HepG2 (cell line): ENCODE measurements around the gene SLC16A3. TPM values are rescaled to one million over a fixed set of nuclear protein-coding genes. Genes with fewer than 3 reads are reported as not detected.

ENCODE experiments used
- AHR ChIP-seq: IDR thresholded peaks from 2 replicates; pipeline ENCODE4 v1.6.1; 2018; ENCODE audit warnings: missing genetic modification reagents, missing compliant biosample characterization
- ARNTL ChIP-seq: sonication (generic); formaldehyde crosslinking; IDR thresholded peaks from 2 replicates; pipeline ENCODE4 v1.4.0; 2020; ENCODE audit warnings: mild to moderate bottlenecking, missing genetic modification reagents
- ATAD3A ChIP-seq: sonication (generic); formaldehyde crosslinking; IDR thresholded peaks from 2 replicates; pipeline ENCODE4 v1.4.0; 2020; ENCODE audit warnings: missing genetic modification reagents
- CENPBD1 ChIP-seq: sonication (generic); formaldehyde crosslinking; IDR thresholded peaks from 2 replicates; pipeline ENCODE4 v1.8.0; 2022; ENCODE audit warnings: missing genetic modification reagents, low read depth, mild to moderate bottlenecking, borderline replicate concordance
- FOXP1 ChIP-seq, 2 experiments: fragments of 450-650 bp in 1 of 2; IDR thresholded peaks; 2 replicates each; pipeline ENCODE4 v1.6.1; 2017 to 2018; ENCODE audit warnings: antibody characterized with exemption in 1 of 2
- GABPB1 ChIP-seq: IDR thresholded peaks from 2 replicates; pipeline ENCODE4 v1.6.1; 2016; ENCODE audit warnings: mild to moderate bottlenecking, missing genetic modification reagents, moderate library complexity, missing compliant biosample characterization
- GATAD1 ChIP-seq: IDR thresholded peaks from 2 replicates; pipeline ENCODE4 v1.6.1; 2016; ENCODE audit warnings: missing genetic modification reagents, missing compliant biosample characterization
- GPBP1L1 ChIP-seq: sonication (generic); formaldehyde crosslinking; IDR thresholded peaks from 2 replicates; pipeline ENCODE4 v1.5.0; 2020; ENCODE audit warnings: mild to moderate bottlenecking, missing genetic modification reagents
- ISL2 ChIP-seq: sonication (generic); formaldehyde crosslinking; IDR thresholded peaks from 2 replicates; pipeline ENCODE4 v1.5.0; 2020; ENCODE audit warnings: missing genetic modification reagents
- JDP2 ChIP-seq: sonication (generic); formaldehyde crosslinking; IDR thresholded peaks from 2 replicates; pipeline ENCODE4 v1.8.1; 2022; ENCODE audit warnings: missing genetic modification reagents, borderline replicate concordance
- MEF2D ChIP-seq: sonication (generic); formaldehyde crosslinking; IDR thresholded peaks from 2 replicates; pipeline ENCODE4 v1.5.1; 2020; ENCODE audit warnings: mild to moderate bottlenecking, missing genetic modification reagents
- MIER2 ChIP-seq: IDR thresholded peaks from 2 replicates; pipeline ENCODE4 v1.6.1; 2016; ENCODE audit warnings: missing biosample characterization, missing genetic modification reagents
- NR2F6 ChIP-seq, 2 experiments: IDR thresholded peaks; 2 replicates each; pipeline ENCODE4 v1.6.1; 2016; ENCODE audit warnings: antibody characterized with exemption in 1 of 2, mild to moderate bottlenecking in 1 of 2
- NRL ChIP-seq: sonication (generic); formaldehyde crosslinking; IDR thresholded peaks from 2 replicates; pipeline ENCODE4 v1.5.0; 2020; ENCODE audit warnings: missing genetic modification reagents, mild to moderate bottlenecking, moderate library complexity, borderline replicate concordance
- SOX5 ChIP-seq: IDR thresholded peaks from 2 replicates; pipeline ENCODE4 v1.6.1; 2016; ENCODE audit warnings: borderline replicate concordance
- ZBTB3 ChIP-seq: sonication (generic); formaldehyde crosslinking; IDR thresholded peaks from 2 replicates; pipeline ENCODE4 v1.4.0; 2020; ENCODE audit warnings: low read depth, mild to moderate bottlenecking, moderate library complexity, missing genetic modification reagents, borderline replicate concordance
- ZFP91 ChIP-seq: sonication (generic); formaldehyde crosslinking; IDR thresholded peaks from 2 replicates; pipeline ENCODE4 v1.9.0; 2022; ENCODE audit warnings: missing genetic modification reagents, mild to moderate bottlenecking, borderline replicate concordance
- ZNF17 ChIP-seq: sonication (generic); formaldehyde crosslinking; IDR thresholded peaks from 2 replicates; pipeline ENCODE4 v1.5.0; 2020; ENCODE audit warnings: mild to moderate bottlenecking, missing genetic modification reagents
- ZNF276 ChIP-seq: sonication (generic); formaldehyde crosslinking; IDR thresholded peaks from 2 replicates; pipeline ENCODE4 v1.4.0; 2020; ENCODE audit warnings: mild to moderate bottlenecking, low read depth, missing genetic modification reagents
- ZNF30 ChIP-seq: sonication (generic); formaldehyde crosslinking; IDR thresholded peaks from 2 replicates; pipeline ENCODE4 v1.5.0; 2020; ENCODE audit warnings: mild to moderate bottlenecking, missing genetic modification reagents
- ZNF512 ChIP-seq: sonication (generic); formaldehyde crosslinking; IDR thresholded peaks from 2 replicates; pipeline ENCODE4 v1.4.0; 2020; ENCODE audit warnings: mild to moderate bottlenecking, missing genetic modification reagents
- ZNF777 ChIP-seq: sonication (generic); formaldehyde crosslinking; IDR thresholded peaks from 2 replicates; pipeline ENCODE4 v1.4.0; 2020; ENCODE audit warnings: missing genetic modification reagents
- ZNF790 ChIP-seq: sonication (generic); formaldehyde crosslinking; IDR thresholded peaks from 2 replicates; pipeline ENCODE4 v1.8.0; 2022; ENCODE audit warnings: missing genetic modification reagents, mild to moderate bottlenecking, borderline replicate concordance
- polyA plus RNA-seq, 8 experiments: library from polyadenylated mRNA; depleted of rRNA in 3 of 8; stranded (reverse) in 7 of 8; unstranded in 1 of 8; fragments of >200 nt; fragmentation: Illumina TruSeq in 4 of 8; extraction: Trizol in 4 of 8; gene quantifications; 2 replicates each; pipeline versions ENCODE4 v1.2.1 to v1.2.3, GENCODE V29; 2011 to 2016; ENCODE audit warnings: low read depth in 4 of 8, missing spikeins in 1 of 8, mixed read lengths in 1 of 8; ENCODE audit not compliant: insufficient read depth in 1 of 8
- total RNA-seq, 5 experiments: library from RNA; depleted of rRNA; stranded (reverse); fragments of >200 nt; fragmentation: Illumina TruSeq; extraction: Trizol; gene quantifications; 2 replicates each; pipeline ENCODE4 v1.2.3, GENCODE V29; 2016; ENCODE audit warnings: low read depth in 1 of 5

The SLC16A3 gene
- total and polyA plus RNA-seq, 2 of the 13 experiments (the other 11 are each of a cell fraction or from before 2014, with no cell fraction given) = 242 to 349 TPM

- TF ChIP-seq ZNF512 (CRISPR knock-in tag) (no peak), SOX5 (peak; percentile 98), ZNF276 (peak; percentile 91; the same call in 1 of the 2 replicates), FOXP1 (IDR thresholded peaks at IDR 0.05) (peak; percentile 69), FOXP1 (CRISPR knock-in tag; IDR thresholded peaks at IDR 0.05) (peak; percentile 95), NR2F6 (IDR thresholded peaks at IDR 0.05) (peak; percentile 69), NR2F6 (CRISPR knock-in tag; IDR thresholded peaks at IDR 0.05) (peak; percentile 92), ZNF790 (no peak), ZBTB3 (CRISPR knock-in tag) (no peak), JDP2 (CRISPR knock-in tag) (no peak; the same call in 1 of the 2 replicates), GPBP1L1 (no peak), ZNF777 (no peak), ZNF30 (CRISPR knock-in tag) (no peak), ZFP91 (CRISPR knock-in tag) (peak; percentile 90), ISL2 (CRISPR knock-in tag) (no peak; the same call in 1 of the 2 replicates), GATAD1 (CRISPR knock-in tag) (peak; percentile 89), CENPBD1 (CRISPR knock-in tag) (no peak), ATAD3A (no peak), MIER2 (CRISPR knock-in tag) (peak; percentile 78), NRL (peak; percentile 93), MEF2D (CRISPR knock-in tag) (peak; percentile 96), ARNTL (CRISPR knock-in tag) (peak; percentile 100), GABPB1 (CRISPR knock-in tag) (peak; percentile 83), ZNF17 (CRISPR knock-in tag) (no peak), AHR (CRISPR knock-in tag) (peak; percentile 79; the same call in 1 of the 2 replicates)
Observed at GRCh38 chr17:82287868-82288801, 59.3 kb downstream of the SLC16A3 start (continued).
